ENCODE measurements around the gene KREMEN2.

GRCh38 chr16:2930236-2930635 lies 33.8 kb upstream of the KREMEN2 start:
- TF ChIP-seq POLR2A (IDR thresholded peaks at IDR 0.05): no peak
- TF ChIP-seq, protein P1, sequence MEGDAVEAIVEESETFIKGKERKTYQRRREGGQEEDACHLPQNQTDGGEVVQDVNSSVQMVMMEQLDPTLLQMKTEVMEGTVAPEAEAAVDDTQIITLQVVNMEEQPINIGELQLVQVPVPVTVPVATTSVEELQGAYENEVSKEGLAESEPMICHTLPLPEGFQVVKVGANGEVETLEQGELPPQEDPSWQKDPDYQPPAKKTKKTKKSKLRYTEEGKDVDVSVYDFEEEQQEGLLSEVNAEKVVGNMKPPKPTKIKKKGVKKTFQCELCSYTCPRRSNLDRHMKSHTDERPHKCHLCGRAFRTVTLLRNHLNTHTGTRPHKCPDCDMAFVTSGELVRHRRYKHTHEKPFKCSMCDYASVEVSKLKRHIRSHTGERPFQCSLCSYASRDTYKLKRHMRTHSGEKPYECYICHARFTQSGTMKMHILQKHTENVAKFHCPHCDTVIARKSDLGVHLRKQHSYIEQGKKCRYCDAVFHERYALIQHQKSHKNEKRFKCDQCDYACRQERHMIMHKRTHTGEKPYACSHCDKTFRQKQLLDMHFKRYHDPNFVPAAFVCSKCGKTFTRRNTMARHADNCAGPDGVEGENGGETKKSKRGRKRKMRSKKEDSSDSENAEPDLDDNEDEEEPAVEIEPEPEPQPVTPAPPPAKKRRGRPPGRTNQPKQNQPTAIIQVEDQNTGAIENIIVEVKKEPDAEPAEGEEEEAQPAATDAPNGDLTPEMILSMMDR (IDR thresholded peaks at IDR 0.05 in 4 of 5, conservative IDR thresholded peaks at IDR 0.05 in 1 of 5): no peak
